K562 treated with DMSO at 1 percent for 4 hours (cell line): ENCODE results near the gene SLC22A1. TPM values are rescaled to one million over a fixed set of nuclear protein-coding genes. Genes with fewer than 3 reads are reported as not detected.

Experiments used
- total RNA-seq: library from RNA; unstranded; fragments of 300-600 nt; gene quantifications from 2 replicates; pipeline ENCODE4 v1.2.3, GENCODE V29; 2022; ENCODE audit not compliant: insufficient read depth

The SLC22A1 gene
- total RNA-seq = 1.7 and 14.4 TPM in 2 replicates

DNA sequence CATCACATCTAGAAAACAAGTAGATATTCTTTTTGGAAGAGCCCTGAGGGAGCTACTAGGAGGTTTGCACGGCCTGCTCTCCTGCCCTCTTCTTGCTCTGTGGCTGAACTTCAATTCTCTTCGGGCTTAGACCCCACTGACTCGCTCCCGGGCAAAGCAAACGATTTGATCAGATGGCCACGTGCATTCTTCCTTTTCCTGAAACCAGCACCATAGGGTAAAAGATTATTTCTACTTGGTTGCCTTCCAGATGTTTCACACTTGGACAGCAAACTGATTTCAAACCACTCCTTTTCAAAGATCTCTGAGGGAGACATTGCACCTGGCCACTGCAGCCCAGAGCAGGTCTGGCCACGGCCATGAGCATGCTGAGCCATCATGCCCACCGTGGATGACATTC is at the start of gene SLC22A1:
Gene SLC22A1 (plus strand): TSS at position 258 of the 400 bp plus-strand sequence. CDS start 121 bp downstream, at position 379.

Other genes starting within 250 kb of the SLC22A1 start
- not detected in 2 replicates for gene MAS1, start 230.8 kb upstream of the SLC22A1 start, total RNA-seq
- gene IGF2R, start 152.7 kb upstream of the SLC22A1 start, total RNA-seq = 55.1 and 77.0 TPM in 2 replicates
- not detected in 2 replicates for gene SLC22A2, start 137.0 kb downstream of the SLC22A1 start, total RNA-seq
- gene SLC22A3, start 226.6 kb downstream of the SLC22A1 start, total RNA-seq = not detected in 2 replicates